NCI-H1694 (cell line): ENCODE data around the gene ANXA9.

Source experiments
- DNase-seq: peaks from one replicate; lab custom pipeline; 2025; lab: John Stamatoyannopoulos, UW

Gene ANXA9, protein sequence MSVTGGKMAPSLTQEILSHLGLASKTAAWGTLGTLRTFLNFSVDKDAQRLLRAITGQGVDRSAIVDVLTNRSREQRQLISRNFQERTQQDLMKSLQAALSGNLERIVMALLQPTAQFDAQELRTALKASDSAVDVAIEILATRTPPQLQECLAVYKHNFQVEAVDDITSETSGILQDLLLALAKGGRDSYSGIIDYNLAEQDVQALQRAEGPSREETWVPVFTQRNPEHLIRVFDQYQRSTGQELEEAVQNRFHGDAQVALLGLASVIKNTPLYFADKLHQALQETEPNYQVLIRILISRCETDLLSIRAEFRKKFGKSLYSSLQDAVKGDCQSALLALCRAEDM

DNA sequence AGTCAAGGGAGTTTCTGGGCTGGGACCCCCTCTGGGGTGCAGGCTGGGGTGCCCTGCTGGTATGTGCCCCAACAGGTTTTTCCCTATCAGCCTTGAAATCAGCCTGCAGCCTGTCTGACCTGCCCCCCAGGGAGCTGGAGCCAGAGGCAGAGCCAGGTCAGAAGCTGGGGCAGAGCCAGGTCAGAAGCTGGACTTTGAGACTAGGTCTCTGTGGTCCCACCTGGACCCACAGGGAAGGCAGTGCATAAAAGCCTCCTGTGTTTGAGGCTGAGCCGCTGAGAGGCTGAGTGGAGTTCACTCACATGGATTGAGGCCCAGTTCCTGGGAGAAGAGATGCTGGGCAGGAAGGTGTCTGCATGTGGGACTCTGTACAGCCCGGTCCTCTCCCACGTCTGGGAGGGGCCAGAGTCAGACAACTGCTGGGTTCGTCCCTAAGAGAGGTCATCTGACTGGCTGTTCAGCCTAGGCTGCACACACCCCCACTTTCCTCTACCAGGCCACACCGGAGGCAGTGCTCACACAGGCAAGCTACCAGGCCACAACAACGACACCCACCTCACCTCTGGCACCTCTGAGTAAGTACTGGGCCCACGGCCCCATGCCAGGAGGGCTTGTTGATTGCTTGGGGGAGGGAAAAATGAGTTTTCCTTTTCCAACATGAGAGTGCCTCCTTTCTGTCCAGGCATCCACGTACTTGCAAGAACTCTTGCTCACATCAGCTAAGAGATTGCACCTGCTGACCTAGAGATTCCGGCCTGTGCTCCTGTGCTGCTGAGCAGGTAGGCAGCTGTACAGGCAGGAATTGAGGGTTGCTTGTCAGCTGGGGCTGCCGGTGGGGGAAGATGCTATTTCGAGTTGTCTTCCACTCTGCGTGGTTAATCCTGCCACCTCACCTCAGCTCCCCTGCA is at the start of gene ANXA9:
Gene ANXA9, plus strand, starts transcription at position 488 of the 908 bp plus-strand sequence. CDS start 814 bp downstream, outside the sequence.
- no peak for DNase-seq

DNA sequence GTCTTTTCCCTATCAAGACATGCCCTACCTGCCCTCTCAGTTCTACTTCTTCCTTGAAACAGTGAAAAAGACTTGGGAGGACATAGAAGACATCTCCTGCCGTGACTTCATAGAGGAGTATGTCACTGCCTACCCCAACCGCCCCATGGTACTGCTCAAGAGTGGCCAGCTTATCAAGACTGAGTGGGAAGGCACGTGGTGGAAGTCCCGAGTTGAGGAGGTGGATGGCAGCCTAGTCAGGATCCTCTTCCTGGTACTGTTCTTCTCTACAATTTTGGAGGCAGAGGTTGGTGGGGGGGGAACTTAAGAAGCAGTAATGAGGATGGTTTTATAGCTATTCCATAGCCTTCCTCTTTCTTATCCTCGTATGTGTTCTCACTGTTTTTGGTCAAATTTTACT is 37.2 kb upstream of the ANXA9 start:
- DNase-seq, result no peak

DNA sequence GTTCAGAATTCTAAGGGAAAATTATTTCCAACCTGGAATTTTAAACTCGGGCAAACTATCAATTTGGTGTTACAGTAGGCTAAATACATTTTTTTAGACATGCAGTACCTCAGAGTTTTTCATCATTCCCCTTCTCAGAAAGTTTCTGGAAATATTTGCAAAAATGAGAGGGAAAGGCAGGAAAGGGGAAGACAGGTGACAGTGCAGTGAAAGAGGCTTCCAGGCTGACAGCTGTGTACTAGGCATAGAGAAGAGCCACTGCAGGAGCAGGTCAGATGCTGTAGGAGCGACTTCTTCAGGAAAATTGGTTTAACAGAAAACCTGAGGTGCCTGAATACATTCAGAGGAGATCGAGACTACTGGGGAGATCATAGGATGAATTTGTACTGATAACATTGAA is 27.4 kb upstream of the ANXA9 start:
- DNase-seq, result no peak

DNA sequence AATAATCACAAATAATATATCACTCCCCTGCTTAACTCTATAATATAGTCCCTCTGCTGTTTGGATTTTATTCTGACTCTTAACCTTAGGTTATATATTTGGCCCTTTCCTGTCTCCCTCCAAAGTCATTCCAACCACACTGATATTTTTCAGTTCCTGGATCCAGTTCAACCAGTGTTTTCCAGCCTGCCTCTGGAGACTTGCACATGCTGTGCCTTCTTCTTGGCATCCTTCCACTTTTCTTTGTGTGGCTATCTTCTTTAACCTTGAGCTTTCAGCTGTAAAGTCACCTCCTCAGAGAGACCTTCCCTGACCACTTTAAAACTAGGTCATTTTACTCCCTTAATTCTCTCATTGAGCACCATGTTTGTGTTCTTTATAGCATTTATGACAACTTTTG is 26.8 kb upstream of the ANXA9 start:
- DNase-seq, result no peak

DNA sequence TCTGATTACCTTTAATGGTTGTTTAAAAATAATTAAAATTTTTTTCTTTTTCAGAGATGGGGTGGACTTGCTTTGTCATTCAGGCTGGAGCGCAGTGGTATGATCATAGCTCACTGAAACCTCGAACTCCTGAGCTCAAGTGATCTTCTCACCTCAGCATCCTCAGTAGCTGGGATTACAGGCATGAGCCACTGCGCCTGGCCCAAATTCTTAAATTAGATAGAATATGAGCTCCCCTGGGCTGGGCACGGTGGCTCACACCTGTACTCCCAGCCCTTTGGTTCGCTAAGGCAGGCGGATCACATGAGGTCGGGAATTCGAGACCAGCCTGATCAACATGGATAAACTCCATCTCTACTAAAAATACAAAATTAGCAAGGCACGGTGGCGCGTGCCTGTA is 24.4 kb upstream of the ANXA9 start:
- DNase-seq, result no peak

DNA sequence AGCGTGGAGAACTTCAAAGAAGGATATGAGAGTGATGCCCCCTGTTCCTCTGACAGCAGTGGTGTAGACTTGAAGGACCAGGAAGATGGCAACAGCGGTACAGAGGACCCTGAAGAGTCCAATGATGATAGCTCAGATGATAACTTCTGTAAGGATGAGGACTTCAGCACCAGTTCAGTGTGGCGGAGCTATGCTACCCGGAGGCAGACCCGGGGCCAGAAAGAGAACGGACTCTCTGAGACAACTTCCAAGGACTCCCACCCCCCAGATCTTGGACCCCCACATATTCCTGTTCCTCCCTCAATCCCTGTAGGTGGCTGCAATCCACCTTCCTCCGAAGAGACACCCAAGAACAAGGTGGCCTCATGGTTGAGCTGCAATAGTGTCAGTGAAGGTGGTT is 21.4 kb upstream of the ANXA9 start:
- DNase-seq, result no peak

DNA sequence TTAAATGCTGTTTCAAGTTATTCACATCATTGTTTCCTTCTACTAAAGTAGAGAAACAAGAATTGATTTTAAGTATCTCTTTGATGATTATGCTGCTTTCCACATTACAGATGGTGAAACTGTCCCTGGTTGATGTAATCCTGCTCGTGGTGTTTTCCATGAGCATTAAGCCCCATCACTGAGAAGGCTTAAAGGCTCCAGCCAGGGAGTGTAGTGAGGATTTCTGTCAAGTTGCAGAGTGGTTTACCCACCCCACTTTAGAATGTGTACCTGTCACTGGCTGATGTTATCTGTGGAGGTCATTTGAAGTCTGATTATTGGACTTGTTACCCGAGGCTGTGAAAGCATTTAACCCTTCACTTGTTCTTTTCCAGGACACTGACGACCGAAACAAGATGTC is 20.3 kb upstream of the ANXA9 start:
- DNase-seq, result no peak

DNA sequence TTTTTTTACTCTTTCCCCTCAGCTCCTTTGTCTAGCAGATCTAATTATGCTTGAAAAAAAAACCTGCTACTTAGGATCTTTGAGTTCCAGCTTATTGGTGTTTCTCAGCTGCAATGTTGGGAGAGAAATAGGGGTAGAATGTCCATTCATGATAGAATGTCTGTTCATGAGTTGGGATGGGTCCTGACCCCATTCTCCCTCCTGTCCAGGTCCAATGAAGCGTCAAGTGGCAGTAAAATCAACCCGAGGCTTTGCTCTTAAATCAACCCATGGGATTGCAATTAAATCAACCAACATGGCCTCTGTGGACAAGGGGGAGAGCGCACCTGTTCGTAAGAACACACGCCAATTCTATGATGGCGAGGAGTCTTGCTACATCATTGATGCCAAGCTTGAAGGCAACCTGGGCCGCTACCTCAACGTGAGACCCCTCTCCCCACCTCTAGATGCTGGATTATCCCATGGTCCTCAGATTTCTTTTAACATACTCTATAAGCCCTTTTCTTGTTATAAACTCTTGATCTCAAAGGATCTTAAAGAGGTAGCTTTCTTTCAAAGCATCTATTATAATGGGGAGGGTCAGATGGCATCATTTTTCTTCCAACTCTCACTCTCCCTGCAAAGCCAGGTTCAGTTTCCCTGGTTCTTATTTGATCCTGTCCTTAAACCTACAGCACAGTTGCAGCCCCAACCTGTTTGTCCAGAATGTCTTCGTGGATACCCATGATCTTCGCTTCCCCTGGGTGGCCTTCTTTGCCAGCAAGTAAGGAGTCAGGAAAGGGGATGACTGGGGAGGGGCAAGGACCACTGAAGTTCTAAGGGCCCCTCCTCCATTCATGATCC is 18.6 kb upstream of the ANXA9 start:
- no peak for DNase-seq

DNA sequence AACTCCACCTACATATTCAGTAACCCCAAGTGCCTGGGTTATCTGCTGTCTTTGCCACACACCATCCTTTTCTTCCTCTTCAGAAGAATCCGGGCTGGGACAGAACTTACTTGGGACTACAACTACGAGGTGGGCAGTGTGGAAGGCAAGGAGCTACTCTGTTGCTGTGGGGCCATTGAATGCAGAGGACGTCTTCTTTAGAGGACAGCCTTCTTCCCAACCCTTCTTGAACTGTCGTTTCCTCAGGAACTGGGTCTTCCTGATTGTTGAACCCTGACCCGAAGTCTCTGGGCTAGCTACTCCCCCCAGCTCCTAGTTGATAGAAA is 18.0 kb upstream of the ANXA9 start:
- no peak for DNase-seq

DNA sequence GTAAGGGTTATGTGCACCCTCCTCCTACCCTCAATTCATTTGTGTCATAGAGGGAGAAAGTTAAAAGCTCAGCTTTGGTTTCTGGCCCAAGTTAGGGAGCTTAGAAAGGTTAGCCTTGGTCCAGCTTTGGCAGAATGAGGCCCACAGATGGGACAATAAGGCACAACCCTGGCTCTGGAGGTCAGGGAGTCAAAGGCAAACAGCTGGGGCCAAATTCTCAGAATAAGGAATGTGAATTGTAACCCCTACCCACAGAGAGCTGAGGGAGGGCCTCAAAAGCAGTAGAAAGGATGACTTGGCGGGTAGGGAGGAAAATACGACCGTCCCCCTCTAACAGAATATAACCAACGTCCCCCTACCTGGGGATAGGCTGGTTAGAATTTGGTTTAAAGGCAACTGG is 16.5 kb upstream of the ANXA9 start:
- no peak for DNase-seq

DNA sequence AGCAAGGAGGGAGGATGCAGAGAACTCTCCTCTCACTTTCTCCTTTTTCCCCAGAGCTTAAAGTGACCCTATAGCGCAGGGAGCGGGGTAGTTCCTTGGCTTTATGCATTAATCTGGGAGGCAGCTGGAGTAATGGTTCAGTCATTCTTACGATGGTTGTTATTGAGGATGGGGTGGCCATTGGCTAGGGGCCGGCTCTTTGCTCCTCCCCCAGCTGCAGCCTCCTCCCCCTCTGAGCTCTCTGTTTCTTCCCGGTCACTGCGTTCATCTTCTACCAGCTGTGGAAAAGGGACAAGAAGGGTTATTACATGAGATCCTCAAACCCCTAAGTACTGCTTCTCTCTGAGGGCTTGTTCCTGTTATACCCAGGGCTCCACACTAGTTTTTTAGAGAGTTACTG is 16.1 kb upstream of the ANXA9 start:
- no peak for DNase-seq

DNA sequence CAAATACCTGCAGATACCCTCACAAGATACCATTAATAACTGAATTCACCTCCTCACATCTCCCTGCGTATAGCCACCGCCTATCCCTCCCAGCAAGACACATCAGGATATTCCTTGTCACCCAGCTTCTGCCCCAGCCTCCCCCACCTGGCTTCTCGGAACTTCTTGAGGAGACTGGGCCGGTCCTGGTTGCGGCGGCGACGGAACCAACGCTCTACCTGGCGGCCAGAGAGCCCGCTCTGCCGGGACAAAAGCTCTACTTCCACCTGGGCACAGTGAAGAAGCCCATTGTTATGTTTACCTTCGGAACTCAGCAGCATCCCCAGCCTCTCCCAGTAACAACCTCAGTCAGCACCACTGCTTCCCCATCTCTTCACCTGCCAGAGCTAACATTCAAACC is 14.2 kb upstream of the ANXA9 start:
- DNase-seq, result no peak

DNA sequence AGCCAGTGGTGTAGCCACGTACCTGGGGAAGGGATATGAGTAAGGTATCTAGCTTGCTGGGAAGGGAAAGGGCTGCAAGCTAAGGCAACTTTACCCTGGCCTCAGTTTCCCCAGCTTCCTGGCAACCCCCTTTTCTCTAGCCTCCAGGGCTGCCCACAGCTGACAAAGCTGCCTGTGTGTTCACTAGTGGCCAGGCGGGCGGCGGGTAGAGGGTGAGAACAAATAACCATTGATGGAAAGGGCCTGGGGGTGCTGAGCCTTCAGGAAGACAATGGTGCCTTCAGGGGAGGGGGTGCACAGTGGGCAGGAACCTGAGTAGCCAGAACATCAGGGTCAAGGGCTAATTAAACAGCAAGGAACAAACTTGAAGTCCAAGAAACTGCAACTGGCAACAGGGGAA is 13.6 kb upstream of the ANXA9 start:
- no peak for DNase-seq

DNA sequence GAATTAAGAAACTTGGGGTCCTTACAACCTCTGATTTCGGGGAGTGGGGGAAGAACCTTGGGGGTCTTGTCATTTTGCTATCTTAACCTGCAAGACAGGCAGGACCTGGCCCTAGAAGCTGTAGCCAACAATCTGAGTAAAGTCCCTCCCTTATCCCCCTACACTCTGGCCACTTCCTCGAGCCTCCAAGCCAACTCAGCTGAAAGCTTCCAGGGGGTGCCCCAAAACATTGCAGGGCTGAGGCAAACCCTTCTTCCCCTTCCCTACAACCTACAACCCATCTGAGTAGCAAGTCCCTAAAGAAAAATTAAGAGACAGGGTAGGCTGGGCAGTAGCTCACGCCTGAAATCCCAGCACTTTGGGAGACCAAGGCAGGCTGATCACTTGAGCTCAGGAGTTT is 12.5 kb upstream of the ANXA9 start:
- no peak for DNase-seq

DNA sequence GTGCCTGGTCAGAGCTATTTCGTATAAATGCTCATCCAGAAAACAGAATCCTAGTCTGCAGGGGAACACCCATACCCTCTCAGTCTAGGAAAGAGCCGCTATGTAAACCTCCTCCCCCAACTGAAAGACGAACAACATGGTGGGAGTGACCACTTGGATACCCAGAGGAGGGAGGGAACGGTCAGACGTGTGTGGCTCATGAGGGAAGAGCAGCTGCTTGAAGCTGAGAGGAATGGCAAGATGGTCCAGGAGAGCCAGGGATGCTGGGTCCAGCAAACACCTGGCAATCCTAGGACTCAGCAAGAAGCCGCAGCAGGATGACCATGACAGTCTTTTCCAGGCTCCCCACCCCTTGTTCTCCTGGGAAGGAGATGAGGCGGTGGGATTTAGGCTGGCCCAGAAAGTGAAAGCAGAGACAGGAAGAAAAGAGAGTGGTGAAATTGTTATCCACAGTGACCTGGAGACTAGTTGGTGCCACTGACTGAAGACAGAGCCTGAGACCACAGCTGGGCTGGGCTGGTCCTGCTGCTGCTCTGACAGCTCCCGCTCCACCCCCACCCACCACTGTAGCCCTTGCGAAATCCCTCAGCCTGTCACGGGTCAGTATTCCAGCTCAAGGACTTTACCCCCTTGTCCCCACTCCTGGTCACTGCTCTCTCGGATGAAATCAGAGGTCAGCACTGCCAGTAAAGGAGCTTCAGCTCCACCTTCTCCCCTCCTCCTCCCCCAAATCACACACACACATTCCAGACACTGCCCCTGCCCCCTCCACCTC is 11.1 kb upstream of the ANXA9 start:
- no peak for DNase-seq

DNA sequence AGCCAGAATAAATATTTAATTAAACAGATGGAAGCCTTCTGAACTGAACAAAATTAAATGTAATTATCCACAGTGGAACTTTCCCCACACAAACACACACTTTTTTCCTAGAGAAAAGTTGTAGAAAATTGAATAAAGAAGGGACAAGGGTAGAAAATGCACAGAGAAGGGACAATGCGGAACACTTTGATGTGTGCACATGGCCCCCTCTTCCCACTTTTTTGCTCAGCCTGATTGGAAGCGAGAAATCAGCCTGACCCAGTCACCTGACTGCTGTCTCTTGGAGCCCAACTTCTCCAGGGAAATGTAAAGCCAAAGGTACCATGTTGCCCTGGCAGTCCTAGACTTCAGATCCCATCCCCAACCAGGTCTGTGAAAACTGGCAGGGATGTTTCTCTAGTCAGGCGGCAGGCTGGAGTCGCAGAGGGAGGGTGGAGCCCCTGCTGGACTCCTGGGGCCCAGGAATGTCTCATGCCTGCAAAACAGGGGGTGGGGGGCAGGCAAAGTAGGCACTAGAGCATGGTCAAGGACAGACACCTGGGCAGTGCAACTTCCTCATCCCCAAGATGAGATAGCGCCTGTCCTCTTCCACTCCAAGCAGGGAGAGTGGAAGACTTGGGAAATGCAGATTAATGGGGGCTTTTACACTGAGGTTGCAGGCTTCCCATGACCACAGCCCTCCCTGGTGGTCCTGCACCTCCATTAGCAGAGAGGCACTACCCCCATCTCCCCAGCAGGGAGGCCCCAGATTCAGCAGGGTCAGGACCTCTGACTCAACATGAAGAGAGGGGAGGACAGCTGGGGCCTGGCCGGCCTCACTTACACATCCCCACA is 10.3 kb upstream of the ANXA9 start:
- no peak for DNase-seq

DNA sequence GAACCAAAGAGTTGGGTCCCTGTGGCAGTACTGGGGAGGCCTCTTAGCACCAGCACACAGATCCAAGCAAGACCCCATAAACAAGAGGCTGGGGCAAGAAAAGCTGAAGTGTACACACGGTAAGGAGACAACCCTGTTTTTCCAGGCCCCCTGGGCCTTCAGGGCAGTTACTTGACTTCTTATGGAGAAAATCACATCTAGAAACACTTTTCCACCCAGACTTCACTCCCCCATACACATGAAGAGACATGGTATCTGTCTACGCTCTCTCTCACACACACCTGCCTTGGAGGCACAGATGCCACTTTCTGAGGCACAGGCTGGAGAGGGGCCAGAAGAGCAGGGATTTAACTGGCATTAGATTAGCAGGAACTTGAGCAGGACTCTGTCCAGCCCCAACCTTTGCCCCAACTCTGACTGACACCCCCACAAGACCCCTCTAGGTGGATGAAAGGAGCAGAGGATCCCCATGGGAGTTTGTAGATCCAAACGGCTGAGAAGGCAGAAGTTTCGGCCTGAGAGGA is 9.6 kb upstream of the ANXA9 start:
- no peak for DNase-seq

DNA sequence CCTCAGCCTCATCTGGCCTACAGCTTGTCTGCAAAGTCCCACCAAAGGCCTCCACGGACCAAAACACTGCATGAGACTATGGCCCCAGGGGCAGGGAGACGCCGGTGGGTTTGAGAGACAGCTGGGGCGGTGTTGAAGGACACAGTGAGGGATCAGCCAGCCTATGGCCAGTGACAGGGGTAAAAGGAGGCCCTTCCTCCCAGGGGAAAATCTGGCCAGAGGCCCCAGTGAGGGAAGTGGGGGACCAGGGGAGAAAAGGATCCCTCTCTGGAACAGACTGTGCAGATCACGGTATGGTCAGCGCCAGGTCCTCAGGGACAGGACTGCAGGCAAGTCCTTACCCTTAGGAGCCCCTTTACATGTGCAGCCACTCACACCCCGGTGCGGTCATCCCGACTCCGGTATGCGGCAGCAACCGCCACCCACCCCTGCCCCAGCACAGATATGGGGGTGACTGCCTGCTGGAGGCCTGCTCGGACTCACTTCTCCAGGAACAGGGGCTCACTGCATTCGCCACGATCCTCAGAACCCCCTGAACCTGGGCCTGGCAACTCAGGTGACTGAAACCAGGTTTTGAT is 8.7 kb upstream of the ANXA9 start:
- DNase-seq, result no peak

DNA sequence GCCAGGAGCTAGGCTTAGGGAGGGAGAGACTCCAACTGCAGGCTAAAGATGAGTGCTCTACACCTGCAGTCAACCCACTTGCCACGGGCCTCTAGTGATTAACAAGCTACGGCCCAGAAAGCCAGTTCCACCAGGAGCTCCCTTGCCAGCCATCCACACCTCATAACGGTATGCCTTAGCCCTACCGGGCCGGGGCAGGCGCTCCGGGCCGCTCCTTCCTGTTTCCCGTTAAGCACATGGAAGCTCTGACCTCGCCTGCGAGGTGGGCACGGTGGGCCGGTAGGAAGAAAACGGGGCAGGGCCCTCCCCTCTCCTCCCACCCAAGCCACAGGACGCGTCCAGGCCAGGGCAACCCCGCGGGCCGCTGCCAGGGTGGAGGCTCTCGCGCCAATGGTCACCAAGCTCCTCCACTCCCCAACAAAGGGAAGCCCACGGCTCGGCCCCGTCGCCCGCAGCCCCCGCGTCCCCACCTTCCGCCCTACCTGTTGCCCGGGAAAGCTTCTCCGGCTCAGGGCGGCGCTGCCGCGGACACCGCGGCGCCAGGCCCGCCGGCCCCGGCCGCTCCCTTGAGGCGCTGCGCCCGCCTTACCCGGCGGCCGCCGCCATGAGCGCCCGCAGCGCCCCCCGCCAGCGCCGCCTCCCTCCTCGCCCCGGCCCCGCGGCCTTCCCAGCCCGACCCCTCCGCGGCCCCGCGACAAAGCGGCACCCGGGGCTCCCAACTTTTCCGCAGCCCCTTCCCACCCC is 8.1 kb upstream of the ANXA9 start:
- no peak for DNase-seq
